Natural killer cell (primary cell): ENCODE data around the gene DAZL. TPM values are rescaled to one million over a fixed set of nuclear protein-coding genes. Genes with fewer than 3 reads are reported as not detected.

Experiments used
- ATAC-seq, 3 donors: fragments of 150-1000 bp in 2 of 3; fragments of 200-7000 bp in 1 of 3; cut with Tn5 transposase; 1 replicate in 1 of 3; 2 replicates in 2 of 3; pipeline ENCODE4 v1.10.0; 2021; ENCODE audit warnings: mild to moderate bottlenecking in 2 of 3, moderate library complexity in 2 of 3
- DNase-seq, 2 donors: peaks; one replicate each; pipeline versions ENCODE4 v3.0.0 to v3.0.0-alpha.2; 2013 to 2021; ENCODE audit warnings: mixed read lengths in 1 of 2
- H3K27ac ChIP-seq: one replicate; pipeline ENCODE4 v1.5.1; 2013; ENCODE audit warnings: mild to moderate bottlenecking, low read length
- H3K27me3 ChIP-seq: one replicate; pipeline ENCODE4 v1.6.1; 2013; ENCODE audit warnings: low read length; ENCODE audit not compliant: control insufficient read depth, insufficient read depth
- H3K36me3 ChIP-seq: one replicate; pipeline ENCODE4 v1.6.1; 2013; ENCODE audit warnings: low read length; ENCODE audit not compliant: control insufficient read depth, insufficient read depth
- H3K4me1 ChIP-seq: one replicate; pipeline ENCODE4 v1.6.1; 2013; ENCODE audit warnings: low read length; ENCODE audit not compliant: control insufficient read depth, insufficient read depth
- H3K4me3 ChIP-seq: one replicate; pipeline ENCODE4 v1.5.1; 2013; ENCODE audit warnings: low read length
- H3K9me3 ChIP-seq: one replicate; pipeline ENCODE4 v1.6.1; 2013; ENCODE audit warnings: low read length; ENCODE audit not compliant: control insufficient read depth, insufficient read depth
- H3K27ac Mint-ChIP-seq, 2 donors: one replicate each; pipeline ENCODE4 v1.8.0; 2022; ENCODE audit warnings: mild to moderate bottlenecking in 2 of 2, mixed read lengths in 2 of 2, moderate library complexity in 1 of 2
- H3K27me3 Mint-ChIP-seq, 2 donors: one replicate each; pipeline ENCODE4 v1.8.0; 2022; ENCODE audit warnings: low read depth in 2 of 2, mixed read lengths in 2 of 2
- H3K36me3 Mint-ChIP-seq: one replicate; pipeline ENCODE4 v1.8.0; 2022; ENCODE audit warnings: mixed read lengths
- H3K4me1 Mint-ChIP-seq, 2 donors: one replicate each; pipeline ENCODE4 v1.8.0; 2022; ENCODE audit warnings: mixed read lengths in 2 of 2
- H3K4me3 Mint-ChIP-seq: one replicate; pipeline ENCODE4 v1.8.0; 2022; ENCODE audit warnings: mild to moderate bottlenecking, moderate library complexity, mixed read lengths
- H3K9me3 Mint-ChIP-seq, 2 donors: one replicate each; pipeline ENCODE4 v1.8.0; 2022; ENCODE audit warnings: mixed read lengths in 2 of 2
- CTCF ChIP-seq: fragments of 200-600 bp; IDR thresholded peaks from one replicate; pipeline ENCODE4 v1.8.0; 2022; ENCODE audit warnings: antibody characterized with exemption
- WGBS: methylation state at CpG from one replicate; pipeline ENCODE4 v1.1.7; 2013; ENCODE audit warnings: missing lambda C conversion rate; ENCODE audit not compliant: insufficient coverage; 5-methylcytosine and 5-hydroxymethylcytosine counted together
- intact Hi-C: fragments of 100-400 bp; cut with micrococcal nuclease; formaldehyde crosslinking; loops from one replicate; pipeline ENCODE4 v1.14.2; 2022
- total RNA-seq, 4 donors: library from RNA; stranded (reverse); fragments of 120-200 nt in 1 of 4; gene quantifications; one replicate each; pipeline versions ENCODE4 v1.2.3 to v1.2.4, GENCODE V29; 2013 to 2022

The DAZL gene
- total RNA-seq, 3 donors from 2014 or later (not counting 1 experiment from before 2014, with no cell fraction given): not detected

DNA sequence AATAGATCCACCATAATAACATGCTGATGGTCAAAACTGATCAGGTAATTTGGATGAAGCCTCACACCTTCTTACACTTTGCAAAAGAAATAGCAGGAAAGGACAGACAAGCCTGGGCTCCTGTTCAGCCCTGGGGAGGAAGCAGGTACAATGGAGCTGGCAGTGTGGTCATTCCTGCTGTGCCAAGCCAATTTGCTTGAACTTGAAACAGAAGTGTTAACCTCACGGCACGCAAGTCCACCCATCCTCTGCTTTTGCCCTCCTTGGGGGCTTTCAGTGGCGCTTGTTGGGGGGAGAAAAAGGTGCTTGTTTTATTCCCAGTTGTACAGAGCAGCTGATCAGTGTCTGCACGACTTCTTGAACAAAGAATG, 54.9 kb downstream of the DAZL start:
- no peaks in the 10 kb centered on the region for H3K36me3 ChIP-seq

GRCh38 chr3:16548721-16549120, 56.5 kb downstream of the DAZL start:
- intact Hi-C loops: no loop called here
- no peaks in the 10 kb centered on the region for H3K9me3 Mint-ChIP-seq
- H3K27me3 Mint-ChIP-seq: peaks cover 0 to 7% of the 10 kb centered on the region in 2 donors
- DNase-seq (no peak), ATAC-seq (no peak)
- Histone ChIP-seq H3K27ac (no peak overlapping the region), H3K4me1 (peaks cover 38% of the 10 kb centered on the region), H3K9me3 (no peaks in the 10 kb centered on the region), H3K27me3 (no peaks in the 10 kb centered on the region), H3K36me3 (no peaks in the 10 kb centered on the region), H3K4me3 (no peak overlapping the region)
- peaks cover 55 to 61% of the 10 kb centered on the region in 2 donors for H3K4me1 Mint-ChIP-seq
- TF ChIP-seq CTCF: no peak
- WGBS: 86% methylated on average over 4 of the region's 4 CpGs
- no peaks in the 10 kb centered on the region for H3K36me3 Mint-ChIP-seq
- H3K4me3 Mint-ChIP-seq: no peak overlapping the region
- H3K27ac Mint-ChIP-seq: peak overlapping the region; percentile 6 to 88

More for the DNA sequence above, 54.9 kb downstream of the DAZL start:
- Histone ChIP-seq H3K27me3 (no peaks in the 10 kb centered on the region), H3K4me1 (peaks cover 22% of the 10 kb centered on the region), H3K4me3 (no peak overlapping the region), H3K9me3 (no peaks in the 10 kb centered on the region), H3K27ac (no peak overlapping the region)
- peak in 1 of 3 donors; percentile 2 for ATAC-seq
- intact Hi-C loops: loop anchor here (1.0 to 2.0 kb wide), 4 partner anchors 211 to 501 kb away; partner anchors contain the start of gene OXNAD1
- H3K36me3 Mint-ChIP-seq: no peaks in the 10 kb centered on the region
- H3K4me3 Mint-ChIP-seq: peak overlapping the region; percentile 40
- H3K9me3 Mint-ChIP-seq: no peaks in the 10 kb centered on the region
- no peak for TF ChIP-seq CTCF
- peaks cover 0 to 9% of the 10 kb centered on the region in 2 donors for H3K27me3 Mint-ChIP-seq
- WGBS: 58% methylated on average over 4 of the region's 4 CpGs
- peaks cover 39 to 45% of the 10 kb centered on the region in 2 donors for H3K4me1 Mint-ChIP-seq
- DNase-seq: no peak
- H3K27ac Mint-ChIP-seq: peak overlapping the region in 1 of 2 donors; percentile 31

DNA sequence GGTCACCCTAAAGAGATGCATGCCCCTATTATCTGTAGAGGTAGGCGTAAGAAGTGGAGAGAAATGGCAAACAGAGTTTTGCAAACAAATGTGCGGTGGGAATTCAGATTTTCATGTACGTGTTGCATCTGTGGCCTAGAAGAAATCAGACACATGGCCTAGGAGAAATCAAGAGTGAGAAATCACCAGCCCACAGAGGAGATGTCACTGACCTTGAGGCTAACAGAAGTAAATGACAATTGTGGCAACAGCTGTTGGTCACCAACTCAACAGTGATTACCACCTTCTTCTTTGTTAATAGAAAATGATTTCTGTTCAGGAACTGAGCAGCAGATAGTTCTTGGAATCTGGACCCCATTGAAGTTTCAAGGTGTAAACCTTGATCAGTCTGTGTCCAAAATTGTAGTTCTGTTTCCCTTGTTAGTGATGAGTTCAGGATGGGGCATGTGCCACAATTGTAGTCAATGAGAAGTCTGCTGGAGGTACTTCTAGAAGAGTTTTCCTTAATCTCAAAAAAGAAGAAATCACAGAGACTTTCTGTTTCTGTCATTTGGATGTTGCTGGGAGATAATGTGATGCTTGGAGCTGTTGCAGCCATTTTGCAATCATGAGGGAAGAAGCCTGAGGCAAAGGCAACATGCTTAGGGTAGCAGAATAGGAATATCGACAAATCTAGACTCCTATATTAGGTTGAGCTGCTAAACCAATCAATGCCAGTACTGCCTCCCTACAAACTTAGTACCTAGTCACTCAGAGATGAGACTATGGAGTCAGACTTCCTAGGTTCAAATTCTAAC, 57.5 kb downstream of the DAZL start:
- no peak for DNase-seq
- H3K27ac ChIP-seq: no peak overlapping the region
- no peak for TF ChIP-seq CTCF

More for the DNA sequence above, 57.5 kb downstream of the DAZL start:
- peaks cover 45% of the 10 kb centered on the region for H3K4me1 ChIP-seq
- H3K36me3 ChIP-seq: no peaks in the 10 kb centered on the region
- no peaks in the 10 kb centered on the region for H3K36me3 Mint-ChIP-seq
- no peaks in the 10 kb centered on the region for H3K27me3 ChIP-seq
- 46% methylated on average over 4 of the region's 4 CpGs for WGBS
- H3K27me3 Mint-ChIP-seq: peaks cover 0 to 6% of the 10 kb centered on the region in 2 donors
- H3K9me3 ChIP-seq: no peaks in the 10 kb centered on the region
- H3K4me3 ChIP-seq: no peak overlapping the region
- H3K9me3 Mint-ChIP-seq: no peaks in the 10 kb centered on the region
- H3K4me3 Mint-ChIP-seq: peak overlapping the region; percentile 78
- peaks cover 62 to 68% of the 10 kb centered on the region in 2 donors for H3K4me1 Mint-ChIP-seq
- H3K27ac Mint-ChIP-seq: peak overlapping the region; percentile 78 to 88
- intact Hi-C loops: loop anchor here (2.0 kb wide), 1 partner anchor 53 kb away; no protein-coding TSS in a partner anchor
- no peak for ATAC-seq
